GM21528 (cell line): ENCODE data around the gene AURKAIP1.
"Not testable (repeated sequence)": the region's sequence is repeated elsewhere in the genome, so short reads cannot be mapped to it uniquely, and the experiment has no call there.

Source experiments
- ATAC-seq: cut with Tn5 transposase; IDR thresholded peaks from one replicate; pipeline ENCODE4 v1.9.1; 2021; ENCODE audit warnings: mild to moderate bottlenecking, moderate library complexity; ENCODE audit not compliant: unreplicated experiment, low FRiP score

AURKAIP1 gene

GRCh38 chr1:1406821-1407635 lies 32.0 kb upstream of the AURKAIP1 start, which contains the start of gene MRPL20:
TSS of gene MRPL20 (minus strand) at chr1:1407293. CDS start at chr1:1407217, 76 bp downstream.
- ATAC-seq, result peak; percentile 92

- no peak for ATAC-seq
Measured at GRCh38 chr1:1406101-1406820, 31.3 kb upstream of the AURKAIP1 start.

DNA sequence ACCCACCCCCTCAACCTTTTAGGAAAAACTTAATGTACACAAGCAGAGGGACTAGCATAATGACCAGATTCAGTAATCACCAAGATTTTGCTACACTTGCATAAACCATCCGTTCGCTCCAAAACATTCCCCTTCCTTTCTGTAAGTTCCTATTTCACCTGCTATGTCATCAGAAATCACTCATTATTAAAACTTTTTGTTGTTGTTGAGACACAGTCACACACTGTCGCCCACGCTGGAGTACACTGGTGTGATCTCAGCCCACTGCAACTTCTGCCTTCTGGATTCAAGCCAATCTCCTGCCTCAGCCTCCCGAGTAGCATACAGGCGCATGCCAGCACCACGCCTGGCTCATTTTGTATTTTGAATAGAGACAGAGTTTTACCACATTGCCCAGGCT lies 28.6 kb upstream of the AURKAIP1 start:
- ATAC-seq, result no peak

GRCh38 chr1:1402901-1403392 lies 27.9 kb upstream of the AURKAIP1 start:
- ATAC-seq, result not testable (repeated sequence)

- no peak for ATAC-seq
Measured at GRCh38 chr1:1402072-1402900, 27.3 kb upstream of the AURKAIP1 start.

DNA sequence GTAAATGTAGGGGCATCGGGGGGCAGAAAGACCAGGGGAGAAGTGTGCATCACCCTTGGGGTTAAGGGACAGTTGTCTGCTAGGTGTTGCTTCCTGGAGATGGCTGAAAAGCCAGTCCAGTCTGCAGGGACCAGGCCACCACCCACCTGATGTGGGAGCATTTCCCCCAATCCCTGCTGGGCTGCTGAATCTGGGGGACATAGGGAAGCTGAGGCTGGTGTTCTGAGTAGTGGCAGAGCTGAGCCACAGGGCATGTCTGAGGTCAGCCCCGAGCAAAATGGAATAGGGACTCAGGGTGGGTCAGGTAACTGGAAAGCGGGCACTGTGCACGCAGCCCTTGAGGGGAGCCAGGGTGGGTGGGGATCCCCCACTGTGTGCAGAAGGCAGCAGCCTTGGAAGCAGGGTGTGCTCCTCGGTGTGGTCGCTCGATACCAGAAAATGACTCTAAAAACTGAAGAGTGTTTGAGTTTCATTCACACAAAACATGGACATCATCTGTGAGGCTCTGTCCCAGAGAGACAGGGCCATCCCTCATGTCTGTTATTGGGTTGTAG lies 26.5 kb upstream of the AURKAIP1 start:
- ATAC-seq, result no peak

DNA sequence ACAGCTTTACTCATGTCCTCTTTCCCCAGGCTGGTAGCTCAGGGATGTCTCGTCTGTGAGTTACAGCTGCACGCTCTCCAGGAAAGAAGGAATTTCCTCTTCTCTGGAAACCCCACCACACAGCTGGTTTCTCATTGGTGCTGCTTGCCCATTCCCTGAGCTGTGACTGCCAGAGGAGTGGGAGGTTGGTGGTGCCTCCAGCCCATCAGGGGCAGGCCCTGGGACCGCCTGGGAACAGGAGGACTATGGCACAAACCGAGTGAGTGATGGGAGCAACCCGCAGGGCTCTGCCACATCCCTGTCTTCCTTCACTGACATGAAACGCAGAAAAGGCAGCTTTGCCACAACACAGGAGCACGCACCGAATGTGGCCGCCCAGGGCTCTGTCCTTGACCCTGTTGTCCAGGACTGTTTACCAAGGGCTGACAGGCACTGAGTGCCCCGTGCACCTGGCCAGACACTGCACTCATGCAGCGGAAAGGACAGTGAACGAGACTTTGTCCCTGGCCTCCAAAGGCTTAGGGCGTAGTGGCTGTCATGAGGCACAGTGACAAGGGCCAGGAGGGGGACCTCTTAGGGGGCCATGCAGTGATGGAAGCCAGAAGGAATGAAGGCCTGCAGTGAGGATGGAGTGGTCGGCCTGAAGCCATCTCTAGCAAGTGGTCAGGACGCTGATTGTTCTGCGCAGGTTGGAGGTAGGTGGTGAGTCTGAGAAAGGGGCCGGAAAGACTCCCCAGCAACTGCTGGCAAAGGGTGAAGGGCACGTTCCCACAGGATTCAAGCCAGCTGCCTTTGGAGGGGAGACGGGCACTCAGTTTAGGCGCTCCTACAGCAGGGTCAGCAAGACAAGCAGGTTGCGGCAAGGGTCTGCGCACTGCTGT lies 25.8 kb upstream of the AURKAIP1 start:
- ATAC-seq, result no peak

GRCh38 chr1:1399872-1400575 lies 25.0 kb upstream of the AURKAIP1 start:
- ATAC-seq, result peak; percentile 2

DNA sequence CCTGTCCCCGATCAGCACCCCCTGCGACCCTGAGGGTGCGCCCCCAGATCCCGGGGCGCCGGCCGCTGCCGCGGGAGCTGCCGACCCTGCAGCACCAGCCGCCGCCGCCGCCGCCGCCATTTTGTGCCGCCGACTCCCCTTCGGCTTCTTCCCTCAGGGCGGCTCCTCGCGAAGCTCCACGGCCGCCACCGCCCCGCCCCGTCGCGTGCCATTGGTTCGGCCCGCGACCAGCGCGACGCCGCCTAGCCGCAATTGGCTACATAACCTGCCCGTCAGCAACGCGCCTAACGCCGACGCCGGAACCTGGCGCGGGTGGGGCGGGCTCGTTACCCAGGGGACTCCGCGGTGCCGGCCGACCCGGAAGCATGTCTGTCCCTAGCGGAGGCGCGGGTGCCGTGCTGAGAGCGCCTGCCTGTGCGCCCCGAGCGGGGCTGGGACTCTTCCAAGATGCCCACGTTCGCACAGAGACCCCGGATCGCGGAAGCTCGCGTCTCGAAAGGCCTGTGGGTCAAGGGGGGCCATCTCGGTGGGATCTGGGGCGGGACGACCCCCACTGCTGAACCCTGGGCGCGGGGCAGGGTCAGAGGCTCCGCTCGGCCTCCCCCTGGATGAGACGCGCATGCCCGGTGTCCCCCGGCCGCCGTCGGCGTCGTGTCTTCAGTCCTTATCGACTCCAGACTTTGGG lies 24.3 kb upstream of the AURKAIP1 start, which contains the start of gene CCNL2:
CCNL2 (minus strand) TSS at position 149 of the 685 bp plus-strand sequence; CDS start at position 120, 29 bp downstream.
- ATAC-seq, result peak; percentile 86

GRCh38 chr1:1398677-1399186 lies 23.7 kb upstream of the AURKAIP1 start:
- ATAC-seq, result peak; percentile 18

DNA sequence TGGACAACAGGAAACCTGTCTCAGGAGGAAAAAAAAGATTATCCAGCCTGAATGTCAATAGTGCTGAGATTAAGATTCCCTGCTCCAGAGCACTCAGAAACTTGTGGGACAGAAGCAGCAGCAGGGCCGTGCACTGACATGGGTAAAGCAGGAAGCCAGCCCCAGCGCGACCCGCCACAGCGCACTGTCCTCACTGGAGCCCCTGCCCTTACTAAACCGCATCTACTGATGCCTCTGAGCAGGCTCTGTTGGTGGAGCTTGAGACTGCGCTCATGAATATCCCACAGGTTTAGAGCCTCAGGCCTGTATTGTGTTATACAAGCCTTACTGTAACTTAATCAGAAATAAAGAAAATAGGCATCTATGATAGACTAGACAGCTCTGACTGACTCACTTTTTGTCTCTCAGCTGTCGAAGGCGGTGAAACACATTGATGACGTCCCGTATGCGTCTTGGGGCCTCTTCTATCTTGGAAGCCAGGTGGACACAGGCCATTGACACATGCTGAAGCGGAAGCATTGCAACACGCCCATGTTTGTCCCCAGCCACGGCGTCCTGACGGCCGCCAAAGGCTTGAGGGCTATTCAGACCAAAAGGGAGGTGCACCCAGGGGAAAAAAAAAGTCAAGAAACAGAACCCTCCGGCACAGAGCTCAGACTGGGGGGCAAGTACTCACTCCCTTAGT lies 23.0 kb upstream of the AURKAIP1 start:
- ATAC-seq, result no peak

DNA sequence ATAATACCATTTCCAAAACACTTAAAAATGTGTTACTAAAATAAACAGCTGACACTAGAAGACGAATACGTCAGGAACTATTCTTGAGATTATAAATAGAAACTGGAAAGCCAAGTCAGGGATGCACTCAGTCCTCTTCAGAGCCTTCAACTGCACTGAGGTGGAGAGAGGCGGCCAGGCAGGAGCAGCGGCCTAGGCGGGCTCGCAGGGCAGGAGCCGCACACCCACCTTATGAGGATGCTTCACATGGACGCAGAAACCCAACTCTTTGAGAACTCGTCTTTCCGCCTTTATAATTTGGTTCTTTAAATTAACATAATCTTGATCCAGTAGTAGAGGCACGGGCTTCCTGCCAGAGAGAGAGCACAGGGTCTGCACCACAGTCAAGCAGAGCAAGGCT lies 20.2 kb upstream of the AURKAIP1 start:
- no peak for ATAC-seq

- ATAC-seq, result no peak
Measured at GRCh38 chr1:1394116-1394515, 19.1 kb upstream of the AURKAIP1 start.

GRCh38 chr1:1393428-1393827 lies 18.4 kb upstream of the AURKAIP1 start:
- no peak for ATAC-seq

DNA sequence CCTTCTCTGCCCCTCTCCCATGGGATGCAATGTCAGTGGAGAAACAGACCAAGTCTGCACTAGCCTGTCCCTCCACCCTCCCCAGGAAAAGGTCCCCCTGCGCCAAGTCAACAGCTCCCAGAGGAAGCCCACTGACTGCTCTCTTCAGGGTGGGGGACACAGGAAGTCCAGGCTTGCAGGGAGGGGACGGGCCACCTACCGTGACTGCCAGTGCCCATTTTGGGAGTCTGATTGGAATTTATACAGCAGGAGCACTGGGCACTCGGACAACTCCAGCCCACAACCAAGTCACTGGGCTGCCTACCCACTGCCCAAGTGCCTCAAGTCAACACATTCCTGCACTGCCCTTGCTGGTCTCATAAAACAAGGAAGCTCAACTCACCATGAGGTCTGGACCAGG lies 18.0 kb upstream of the AURKAIP1 start:
- no peak for ATAC-seq

GRCh38 chr1:1391225-1391624 lies 16.2 kb upstream of the AURKAIP1 start:
- no peak for ATAC-seq

DNA sequence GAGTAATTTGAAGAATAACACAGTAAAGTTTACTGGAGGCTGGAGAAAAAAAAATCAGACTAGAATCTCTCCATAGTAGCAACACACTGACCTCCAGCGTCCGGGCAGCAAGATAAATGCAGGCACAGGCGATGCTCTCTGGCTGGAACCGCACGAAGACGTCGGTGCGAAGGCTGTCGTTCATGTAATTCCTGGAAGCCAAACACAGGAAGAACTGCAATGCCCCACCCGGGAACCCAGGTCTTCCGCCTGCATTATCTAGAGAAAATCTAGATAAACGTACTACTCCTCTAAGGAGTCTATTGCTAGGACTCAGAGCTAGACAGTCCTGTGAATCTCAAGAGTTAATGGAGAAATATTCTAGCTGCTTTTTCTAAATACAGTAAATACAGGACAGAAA lies 15.7 kb upstream of the AURKAIP1 start:
- no peak for ATAC-seq
